Bronchial epithelial cell (primary cell): ENCODE measurements around the gene PRKD2. TPM values are rescaled to one million over a fixed set of nuclear protein-coding genes. Genes with fewer than 3 reads are reported as not detected.

Experiments
- DNase-seq: peaks from one replicate; pipeline ENCODE4 v3.0.0-alpha.2; 2010; ENCODE audit warnings: low read depth
- FAIRE-seq: peaks from 2 replicates; lab custom pipeline; 2011; peaks lifted over from hg19 to GRCh38; lab: Jason Lieb, UNC
- H3K27me3 ChIP-seq: 2 replicates; pipeline ENCODE4 v1.5.1; 2011; ENCODE audit warnings: low read length; ENCODE audit not compliant: control insufficient read depth, insufficient read depth
- H3K36me3 ChIP-seq: 2 replicates; pipeline ENCODE4 v1.5.1; 2011; ENCODE audit warnings: low read length; ENCODE audit not compliant: control insufficient read depth, insufficient read depth
- H3K4me3 ChIP-seq: 2 replicates; pipeline ENCODE4 v1.5.1; 2011; ENCODE audit warnings: mild to moderate bottlenecking, low read depth, low read length, control low read depth
- total RNA-seq: library from RNA; depleted of rRNA; stranded (reverse); fragments of >200 nt; gene quantifications from 2 replicates; pipeline ENCODE4 v1.2.1, GENCODE V29; 2014
- TF ChIP-seq, protein P1 (sequence below): IDR thresholded peaks from 2 replicates; pipeline ENCODE4 v1.5.1; 2011; ENCODE audit warnings: mild to moderate bottlenecking, moderate library complexity, low read length, control low read depth, inconsistent platforms; ENCODE audit not compliant: insufficient read depth, severe bottlenecking

PRKD2 gene
- total RNA-seq, 1 donor from 2014 or later, result 24.5 TPM

DNA sequence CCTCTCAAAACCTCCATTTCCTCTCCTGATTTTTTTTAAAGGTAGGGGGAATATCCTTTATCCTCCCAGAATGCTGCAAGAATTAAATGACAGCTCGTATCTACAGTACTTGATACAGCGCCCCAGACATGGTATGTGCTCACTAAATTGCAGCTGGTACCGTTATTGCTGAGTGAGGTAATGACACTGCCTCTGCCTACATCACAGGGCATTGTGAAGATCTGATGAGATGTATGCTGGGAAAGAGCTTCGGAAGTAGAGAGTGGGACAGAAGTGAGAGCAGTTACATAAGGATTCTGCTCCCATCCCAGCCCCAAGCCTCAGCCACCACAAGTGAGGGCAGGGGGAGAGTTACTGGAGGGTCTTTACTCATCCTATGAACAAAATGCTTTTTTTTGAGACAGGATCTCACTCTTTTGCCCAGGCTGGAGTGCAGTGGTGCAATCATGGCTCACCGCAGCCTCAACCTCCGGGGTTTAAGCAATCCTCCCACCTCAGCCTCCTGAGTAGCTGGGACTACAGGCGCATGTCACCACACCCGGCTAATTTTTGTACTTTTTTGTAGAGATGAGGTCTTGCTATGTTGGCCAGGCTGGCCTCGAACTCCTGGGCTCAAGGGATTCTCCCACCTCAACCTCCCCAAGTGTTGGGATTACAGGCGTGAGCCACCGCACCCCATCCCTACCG is 27.2 kb upstream of the PRKD2 start:
- DNase-seq, result no peak
- TF ChIP-seq, protein P1, sequence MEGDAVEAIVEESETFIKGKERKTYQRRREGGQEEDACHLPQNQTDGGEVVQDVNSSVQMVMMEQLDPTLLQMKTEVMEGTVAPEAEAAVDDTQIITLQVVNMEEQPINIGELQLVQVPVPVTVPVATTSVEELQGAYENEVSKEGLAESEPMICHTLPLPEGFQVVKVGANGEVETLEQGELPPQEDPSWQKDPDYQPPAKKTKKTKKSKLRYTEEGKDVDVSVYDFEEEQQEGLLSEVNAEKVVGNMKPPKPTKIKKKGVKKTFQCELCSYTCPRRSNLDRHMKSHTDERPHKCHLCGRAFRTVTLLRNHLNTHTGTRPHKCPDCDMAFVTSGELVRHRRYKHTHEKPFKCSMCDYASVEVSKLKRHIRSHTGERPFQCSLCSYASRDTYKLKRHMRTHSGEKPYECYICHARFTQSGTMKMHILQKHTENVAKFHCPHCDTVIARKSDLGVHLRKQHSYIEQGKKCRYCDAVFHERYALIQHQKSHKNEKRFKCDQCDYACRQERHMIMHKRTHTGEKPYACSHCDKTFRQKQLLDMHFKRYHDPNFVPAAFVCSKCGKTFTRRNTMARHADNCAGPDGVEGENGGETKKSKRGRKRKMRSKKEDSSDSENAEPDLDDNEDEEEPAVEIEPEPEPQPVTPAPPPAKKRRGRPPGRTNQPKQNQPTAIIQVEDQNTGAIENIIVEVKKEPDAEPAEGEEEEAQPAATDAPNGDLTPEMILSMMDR, result no peak
- Histone ChIP-seq H3K27me3 (no peaks in the 10 kb centered on the region), H3K4me3 (no peak overlapping the region), H3K36me3 (peaks cover 9% of the 10 kb centered on the region)
- FAIRE-seq, result peak; percentile 18

DNA sequence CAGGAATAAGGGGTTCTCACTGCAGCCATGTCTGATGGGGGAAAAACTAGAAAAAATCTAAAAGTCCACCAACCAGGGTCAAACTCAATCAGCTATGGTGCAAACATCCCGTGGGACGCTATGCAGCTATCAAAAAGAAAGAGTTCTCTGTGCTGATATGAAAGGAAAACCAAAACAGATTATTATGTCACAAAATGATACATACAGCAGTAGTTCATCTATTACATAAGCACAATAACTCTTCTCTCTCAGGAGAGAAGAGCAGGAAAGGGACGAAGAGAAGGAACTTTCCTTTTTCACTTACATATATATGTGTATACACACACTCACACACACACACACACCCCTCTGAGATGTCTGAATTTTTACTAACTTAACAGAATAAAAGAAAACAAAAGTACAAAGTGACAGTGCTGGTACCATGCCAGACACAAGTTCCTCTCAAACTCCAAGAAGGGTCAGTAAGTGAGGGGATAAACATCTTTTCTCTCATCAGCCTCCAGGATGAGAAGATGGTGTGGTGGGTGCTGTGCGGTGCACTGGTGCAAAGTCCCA is 26.1 kb upstream of the PRKD2 start:
- no peak for DNase-seq
- no peak overlapping the region for H3K4me3 ChIP-seq
- H3K27me3 ChIP-seq, result no peaks in the 10 kb centered on the region
- peaks cover 16% of the 10 kb centered on the region for H3K36me3 ChIP-seq
- TF ChIP-seq, protein P1, result no peak
- no peak for FAIRE-seq

DNA sequence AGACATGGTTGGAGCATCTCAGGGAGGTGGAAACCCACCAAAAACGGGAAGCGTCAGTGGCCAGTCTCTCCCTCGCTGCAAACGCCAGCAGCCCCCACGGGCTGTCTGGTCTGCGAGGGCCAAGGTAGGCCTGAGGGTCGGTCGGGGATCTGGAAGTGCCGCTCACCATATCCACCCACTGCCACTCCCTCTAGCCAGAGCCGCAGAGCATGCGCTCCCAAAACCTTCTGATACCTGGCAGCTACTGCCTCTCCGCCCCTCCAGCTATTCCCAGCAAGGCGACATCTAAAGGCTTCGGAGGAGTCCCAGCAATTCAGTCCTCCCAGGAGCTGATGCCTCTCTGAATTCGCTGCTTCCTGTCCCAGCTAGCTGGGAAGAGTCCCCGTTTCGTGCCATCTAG is 24.5 kb upstream of the PRKD2 start:
- Histone ChIP-seq H3K4me3 (no peak overlapping the region), H3K36me3 (peaks cover 27% of the 10 kb centered on the region), H3K27me3 (no peaks in the 10 kb centered on the region)
- FAIRE-seq (no peak), DNase-seq (no peak)
- TF ChIP-seq, protein P1, result no peak

DNA sequence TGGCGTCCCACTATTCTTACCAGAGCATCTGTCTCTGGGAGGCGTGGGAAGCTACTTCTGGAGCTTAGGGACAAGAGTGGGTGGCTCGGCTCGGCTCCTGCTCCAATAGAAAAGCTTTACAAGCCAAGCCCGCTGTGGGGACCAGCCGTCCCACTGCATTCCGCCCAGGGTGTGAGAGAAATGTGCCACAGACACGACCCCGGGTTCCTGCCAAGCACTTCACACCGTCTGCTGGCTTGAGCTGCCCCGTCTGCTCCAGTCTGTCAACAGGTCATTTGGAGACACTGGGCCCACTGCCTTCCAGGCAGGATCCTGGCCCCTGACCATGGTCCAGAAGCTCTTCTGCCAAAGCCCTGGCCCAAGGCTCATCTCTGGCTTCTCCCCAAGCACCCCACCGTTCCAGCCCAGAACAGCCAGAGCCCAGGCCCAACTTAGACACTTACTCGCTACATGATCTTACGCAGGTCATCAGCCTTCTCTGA is 22.4 kb upstream of the PRKD2 start:
- DNase-seq (no peak), FAIRE-seq (no peak)
- Histone ChIP-seq H3K36me3 (peaks cover 28% of the 10 kb centered on the region), H3K27me3 (no peaks in the 10 kb centered on the region), H3K4me3 (no peak overlapping the region)
- TF ChIP-seq, protein P1, result no peak

DNA sequence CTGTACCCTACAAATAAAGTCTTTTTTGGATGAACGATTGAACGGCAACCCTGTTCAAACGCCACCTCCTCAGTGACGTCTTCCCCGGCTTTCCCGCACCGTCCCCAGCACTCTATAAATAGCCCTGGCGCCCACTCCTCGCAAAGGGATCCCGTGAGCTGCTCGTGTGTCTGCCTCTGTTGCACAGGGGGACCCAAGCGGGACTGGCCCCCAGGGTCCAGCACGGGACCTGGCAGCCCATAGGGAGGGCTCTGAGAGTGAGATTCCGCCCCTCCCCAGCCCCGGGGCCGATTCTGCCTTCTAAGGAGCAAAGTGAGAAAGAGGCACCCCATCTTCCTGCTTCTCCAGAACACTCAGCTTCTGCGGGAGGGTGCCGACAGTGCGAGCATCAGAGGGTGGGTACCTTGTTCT is 20.9 kb upstream of the PRKD2 start:
- H3K27me3 ChIP-seq, result no peaks in the 10 kb centered on the region
- TF ChIP-seq, protein P1, result no peak
- FAIRE-seq, result no peak
- H3K36me3 ChIP-seq, result peaks cover 40% of the 10 kb centered on the region
- H3K4me3 ChIP-seq, result no peak overlapping the region
- DNase-seq, result no peak
